MCF 10A (cell line): Measurements from ENCODE around the gene RASSF8. TPM values are rescaled to one million over a fixed set of nuclear protein-coding genes. Genes with fewer than 3 reads are reported as not detected.

ENCODE experiments used
- BruUV-seq: library from RNA; stranded (reverse); fragments of 400-500 nt; replicated peaks from 2 replicates; lab custom pipeline; 2021; lab: Mats Ljungman, UMichigan
- CTCF ChIA-PET: fragments of 300-600 bp; sonication (Branson Sonifier 250); formaldehyde crosslinking; extraction: SDS; loops from one replicate; lab custom pipeline; 2021; ENCODE audit warnings: antibody characterized with exemption, inconsistent platforms; lab: Yijun Ruan, JAX
- POLR2A ChIA-PET: fragments of 300-600, 350-650 bp; sonication (Branson Sonifier 250); formaldehyde crosslinking; extraction: SDS; loops from one replicate; lab custom pipeline; 2020; ENCODE audit warnings: antibody characterized with exemption, inconsistent platforms; lab: Yijun Ruan, JAX
- DNase-seq: peaks from one replicate; pipeline ENCODE4 v3.0.0-alpha.2; 2018; ENCODE audit not compliant: unreplicated experiment
- H3K27ac Mint-ChIP-seq: one replicate; pipeline ENCODE4 v1.8.0; 2022; ENCODE audit warnings: mild to moderate bottlenecking, low read depth, mixed read lengths; ENCODE audit not compliant: unreplicated experiment
- H3K27me3 Mint-ChIP-seq: one replicate; pipeline ENCODE4 v1.8.0; 2022; ENCODE audit warnings: mixed read lengths; ENCODE audit not compliant: insufficient read depth, unreplicated experiment
- H3K36me3 Mint-ChIP-seq: one replicate; pipeline ENCODE4 v1.8.0; 2022; ENCODE audit warnings: mild to moderate bottlenecking, moderate library complexity, mixed read lengths; ENCODE audit not compliant: insufficient read depth, unreplicated experiment
- H3K4me1 Mint-ChIP-seq: one replicate; pipeline ENCODE4 v1.8.0; 2022; ENCODE audit warnings: mixed read lengths; ENCODE audit not compliant: insufficient read depth, unreplicated experiment
- H3K4me3 Mint-ChIP-seq: one replicate; pipeline ENCODE4 v1.8.0; 2022; ENCODE audit warnings: mild to moderate bottlenecking, moderate library complexity, mixed read lengths; ENCODE audit not compliant: unreplicated experiment
- H3K9me3 Mint-ChIP-seq: one replicate; pipeline ENCODE4 v1.8.0; 2022; ENCODE audit warnings: mixed read lengths; ENCODE audit not compliant: unreplicated experiment
- CTCF ChIP-seq: fragments of 200-600 bp; IDR thresholded peaks from one replicate; pipeline ENCODE4 v1.8.0; 2022; ENCODE audit warnings: antibody characterized with exemption, mild to moderate bottlenecking; ENCODE audit not compliant: unreplicated experiment
- intact Hi-C: fragments of 100-400 bp; cut with micrococcal nuclease; formaldehyde crosslinking; loops from 2 replicates; pipeline ENCODE4 v1.14.1; 2022
- total RNA-seq: library from RNA; stranded (reverse); gene quantifications from 2 replicates; pipeline ENCODE4 v1.2.3, GENCODE V29; 2022

Gene RASSF8
- total RNA-seq, 1 experiment from 2014 or later = 52.9 TPM

- Mint-ChIP-seq H3K9me3 (no peaks in the 10 kb centered on the region), H3K4me1 (peaks cover 15% of the 10 kb centered on the region), H3K4me3 (peak overlapping the region; percentile 21), H3K27ac (peak overlapping the region; percentile 52), H3K27me3 (no peaks in the 10 kb centered on the region), H3K36me3 (no peaks in the 10 kb centered on the region)
- TF ChIP-seq CTCF = no peak
- no TSS peak for BruUV-seq
- CTCF ChIA-PET = interaction anchor here (0.7 to 1.2 kb wide), 2 partner anchors 60 to 104 kb away, joined by 3 read pairs; no protein-coding TSS in a partner anchor
- POLR2A ChIA-PET = interaction anchor here (0.7 to 1.3 kb wide), 2 partner anchors 11 to 84 kb away, joined by 3 to 4 read pairs; no protein-coding TSS in a partner anchor
- DNase-seq = no peak
- intact Hi-C loops = no loop called here
These were observed 33.4 kb upstream of the RASSF8 start for GRCh38 chr12:25925064-25925463.

- no peaks in the 10 kb centered on the region for H3K27me3 Mint-ChIP-seq
- no TSS peak for BruUV-seq
- H3K4me3 Mint-ChIP-seq = no peak overlapping the region
- H3K9me3 Mint-ChIP-seq = no peaks in the 10 kb centered on the region
- POLR2A ChIA-PET = interaction anchor here (0.7 kb wide), 1 partner anchor 85 kb away, joined by 3 read pairs; no protein-coding TSS in a partner anchor
- no peak for TF ChIP-seq CTCF
- CTCF ChIA-PET = no interaction called here
- H3K27ac Mint-ChIP-seq = no peak overlapping the region
- H3K36me3 Mint-ChIP-seq = no peaks in the 10 kb centered on the region
- peaks cover 15% of the 10 kb centered on the region for H3K4me1 Mint-ChIP-seq
- intact Hi-C loops = no loop called here
- DNase-seq = no peak
These were observed 31.9 kb upstream of the RASSF8 start for GRCh38 chr12:25926536-25926935.

- Mint-ChIP-seq H3K27me3 (no peaks in the 10 kb centered on the region), H3K36me3 (no peaks in the 10 kb centered on the region), H3K27ac (no peak overlapping the region), H3K9me3 (no peaks in the 10 kb centered on the region), H3K4me1 (peaks cover 11% of the 10 kb centered on the region), H3K4me3 (no peak overlapping the region)
- TF ChIP-seq CTCF = no peak
- DNase-seq = peak; percentile 50
- CTCF ChIA-PET = interaction anchor here (0.6 kb wide), 1 partner anchor 60 kb away, joined by 4 read pairs; no protein-coding TSS in a partner anchor
- POLR2A ChIA-PET = no interaction called here
- intact Hi-C loops = no loop called here
- no TSS peak for BruUV-seq
These were observed 29.3 kb upstream of the RASSF8 start for GRCh38 chr12:25929142-25929541.

GRCh38 chr12:25932971-25933370, 25.5 kb upstream of the RASSF8 start:
- POLR2A ChIA-PET = no interaction called here
- no TSS peak for BruUV-seq
- Mint-ChIP-seq H3K4me3 (no peak overlapping the region), H3K36me3 (no peaks in the 10 kb centered on the region), H3K4me1 (peaks cover 10% of the 10 kb centered on the region), H3K27me3 (no peaks in the 10 kb centered on the region), H3K9me3 (no peaks in the 10 kb centered on the region), H3K27ac (no peak overlapping the region)
- CTCF ChIA-PET = no interaction called here
- intact Hi-C loops = no loop called here
- TF ChIP-seq CTCF = no peak
- no peak for DNase-seq
